Activated naive CD8-positive, alpha-beta T cell treated with anti-CD3 and anti-CD28 coated beads, Interleukin-2, amount 10 ng/mL, durations not matched to agents 7 days and 5 days (primary cell): Measurements from ENCODE around the gene EDEM3. TPM values are rescaled to one million over a fixed set of nuclear protein-coding genes. Genes with fewer than 3 reads are reported as not detected.
A peak's percentile ranks its signal among the peaks of the same experiment; 100 is the strongest.

Experiments used
- ATAC-seq: fragments of 150-1000 bp; cut with Tn5 transposase; one replicate; pipeline ENCODE4 v1.10.0; 2021; ENCODE audit warnings: low read depth, moderate library complexity
- POLR2A ChIA-PET: fragments of 350-600 bp; sonication (Branson Sonifier 250); formaldehyde crosslinking; loops from one replicate; lab custom pipeline; 2021; ENCODE audit warnings: antibody characterized with exemption; lab: Charles Lee
- DNase-seq: peaks from one replicate; pipeline ENCODE4 v3.0.0; 2021
- H3K27ac Mint-ChIP-seq: one replicate; pipeline ENCODE4 v1.8.0; 2022; ENCODE audit warnings: mild to moderate bottlenecking, mixed read lengths
- H3K27me3 Mint-ChIP-seq: one replicate; pipeline ENCODE4 v1.8.0; 2022; ENCODE audit warnings: mild to moderate bottlenecking, moderate library complexity, mixed read lengths
- H3K36me3 Mint-ChIP-seq: one replicate; pipeline ENCODE4 v1.8.0; 2021; ENCODE audit warnings: mild to moderate bottlenecking, mixed read lengths
- H3K4me1 Mint-ChIP-seq: one replicate; pipeline ENCODE4 v1.8.0; 2021; ENCODE audit warnings: mixed read lengths
- H3K4me3 Mint-ChIP-seq: one replicate; pipeline ENCODE4 v1.8.0; 2022; ENCODE audit warnings: mild to moderate bottlenecking, moderate library complexity, mixed read lengths
- H3K9me3 Mint-ChIP-seq: one replicate; pipeline ENCODE4 v1.8.0; 2021; ENCODE audit warnings: mixed read lengths
- total RNA-seq, 2 experiments: library from RNA; stranded (reverse); gene quantifications; one replicate each; pipeline ENCODE4 v1.2.3, GENCODE V29; 2021

EDEM3 gene
- total RNA-seq, 2 experiments from 2014 or later = 18.8 to 29.9 TPM

- H3K36me3 Mint-ChIP-seq = peaks cover 12% of the 10 kb centered on the region
- ATAC-seq (peak; percentile 98), DNase-seq (no peak)
- POLR2A ChIA-PET = interaction anchor here (0.6 to 2.6 kb wide), 2 partner anchors 11 to 12 kb away, joined by 3 to 11 read pairs; partner anchors contain the start of gene EDEM3
- peaks cover 24% of the 10 kb centered on the region for H3K4me1 Mint-ChIP-seq
- no peaks in the 10 kb centered on the region for H3K9me3 Mint-ChIP-seq
- H3K27ac Mint-ChIP-seq = no peak overlapping the region
- H3K4me3 Mint-ChIP-seq = peak overlapping the region; percentile 62
- H3K27me3 Mint-ChIP-seq = no peaks in the 10 kb centered on the region
These were observed 11.4 kb downstream of the EDEM3 start for GRCh38 chr1:184743062-184743756.

- POLR2A ChIA-PET = no interaction called here
- Mint-ChIP-seq H3K27ac (no peak overlapping the region), H3K36me3 (peaks cover 11% of the 10 kb centered on the region), H3K4me3 (no peak overlapping the region), H3K9me3 (no peaks in the 10 kb centered on the region), H3K27me3 (no peaks in the 10 kb centered on the region), H3K4me1 (peaks cover 18% of the 10 kb centered on the region)
- no peak for DNase-seq
- ATAC-seq = no peak
These were observed 14.3 kb downstream of the EDEM3 start for GRCh38 chr1:184740344-184740743.

GRCh38 chr1:184739796-184740195 lies 14.9 kb downstream of the EDEM3 start:
- POLR2A ChIA-PET = no interaction called here
- ATAC-seq (no peak), DNase-seq (no peak)
- Mint-ChIP-seq H3K36me3 (peaks cover 10% of the 10 kb centered on the region), H3K9me3 (no peaks in the 10 kb centered on the region), H3K27ac (no peak overlapping the region), H3K4me1 (peaks cover 14% of the 10 kb centered on the region), H3K27me3 (no peaks in the 10 kb centered on the region), H3K4me3 (no peak overlapping the region)

- Mint-ChIP-seq H3K36me3 (peaks cover 10% of the 10 kb centered on the region), H3K27me3 (no peaks in the 10 kb centered on the region), H3K9me3 (no peaks in the 10 kb centered on the region), H3K27ac (no peak overlapping the region), H3K4me3 (no peak overlapping the region), H3K4me1 (peaks cover 10% of the 10 kb centered on the region)
- DNase-seq (no peak), ATAC-seq (no peak)
- POLR2A ChIA-PET = no interaction called here
These were observed 15.6 kb downstream of the EDEM3 start for GRCh38 chr1:184739070-184739469.

GRCh38 chr1:184734980-184735379 lies 19.7 kb downstream of the EDEM3 start:
- Mint-ChIP-seq H3K36me3 (peaks cover 18% of the 10 kb centered on the region), H3K9me3 (no peaks in the 10 kb centered on the region), H3K27ac (no peak overlapping the region), H3K27me3 (no peaks in the 10 kb centered on the region), H3K4me3 (no peak overlapping the region), H3K4me1 (no peaks in the 10 kb centered on the region)
- no peak for ATAC-seq
- POLR2A ChIA-PET = no interaction called here
- no peak for DNase-seq

GRCh38 chr1:184724843-184725242 lies 29.8 kb downstream of the EDEM3 start:
- Mint-ChIP-seq H3K4me1 (no peaks in the 10 kb centered on the region), H3K27me3 (no peaks in the 10 kb centered on the region), H3K27ac (no peak overlapping the region), H3K4me3 (no peak overlapping the region), H3K36me3 (peaks cover 17% of the 10 kb centered on the region), H3K9me3 (no peaks in the 10 kb centered on the region)
- DNase-seq (no peak), ATAC-seq (no peak)
- POLR2A ChIA-PET = no interaction called here

GRCh38 chr1:184716158-184716557 lies 38.5 kb downstream of the EDEM3 start:
- Mint-ChIP-seq H3K9me3 (no peaks in the 10 kb centered on the region), H3K27ac (no peak overlapping the region), H3K4me3 (no peak overlapping the region), H3K36me3 (peaks cover 19% of the 10 kb centered on the region), H3K4me1 (no peaks in the 10 kb centered on the region), H3K27me3 (no peaks in the 10 kb centered on the region)
- DNase-seq = no peak
- no peak for ATAC-seq
- POLR2A ChIA-PET = no interaction called here

GRCh38 chr1:184709418-184709817 lies 45.2 kb downstream of the EDEM3 start:
- POLR2A ChIA-PET = no interaction called here
- peaks cover 19% of the 10 kb centered on the region for H3K36me3 Mint-ChIP-seq
- H3K4me3 Mint-ChIP-seq = no peak overlapping the region
- H3K9me3 Mint-ChIP-seq = no peaks in the 10 kb centered on the region
- ATAC-seq (no peak), DNase-seq (no peak)
- no peaks in the 10 kb centered on the region for H3K4me1 Mint-ChIP-seq
- H3K27me3 Mint-ChIP-seq = no peaks in the 10 kb centered on the region
- H3K27ac Mint-ChIP-seq = no peak overlapping the region

GRCh38 chr1:184708084-184708676 lies 46.5 kb downstream of the EDEM3 start:
- no peak for ATAC-seq
- Mint-ChIP-seq H3K27me3 (no peaks in the 10 kb centered on the region), H3K36me3 (peaks cover 23% of the 10 kb centered on the region), H3K4me3 (no peak overlapping the region), H3K9me3 (no peaks in the 10 kb centered on the region), H3K4me1 (peaks cover 3% of the 10 kb centered on the region), H3K27ac (no peak overlapping the region)
- POLR2A ChIA-PET = no interaction called here
- no peak for DNase-seq

GRCh38 chr1:184705271-184705670 lies 49.4 kb downstream of the EDEM3 start:
- Mint-ChIP-seq H3K27me3 (no peaks in the 10 kb centered on the region), H3K9me3 (no peaks in the 10 kb centered on the region), H3K4me1 (peaks cover 3% of the 10 kb centered on the region), H3K27ac (no peak overlapping the region), H3K4me3 (no peak overlapping the region), H3K36me3 (peaks cover 30% of the 10 kb centered on the region)
- POLR2A ChIA-PET = no interaction called here
- DNase-seq = no peak
- no peak for ATAC-seq

- H3K36me3 Mint-ChIP-seq = peaks cover 23% of the 10 kb centered on the region
- POLR2A ChIA-PET = no interaction called here
- H3K4me1 Mint-ChIP-seq = peaks cover 3% of the 10 kb centered on the region
- H3K9me3 Mint-ChIP-seq = no peaks in the 10 kb centered on the region
- ATAC-seq (no peak), DNase-seq (no peak)
- H3K4me3 Mint-ChIP-seq = no peak overlapping the region
- no peaks in the 10 kb centered on the region for H3K27me3 Mint-ChIP-seq
- no peak overlapping the region for H3K27ac Mint-ChIP-seq
These were observed 52.8 kb downstream of the EDEM3 start for GRCh38 chr1:184701816-184702215.

GRCh38 chr1:184698969-184699368 lies 55.7 kb downstream of the EDEM3 start:
- no peak for ATAC-seq
- peaks cover 31% of the 10 kb centered on the region for H3K36me3 Mint-ChIP-seq
- peaks cover 4% of the 10 kb centered on the region for H3K4me1 Mint-ChIP-seq
- no peak overlapping the region for H3K4me3 Mint-ChIP-seq
- POLR2A ChIA-PET = no interaction called here
- H3K27me3 Mint-ChIP-seq = no peaks in the 10 kb centered on the region
- H3K9me3 Mint-ChIP-seq = no peaks in the 10 kb centered on the region
- H3K27ac Mint-ChIP-seq = no peak overlapping the region
- no peak for DNase-seq

GRCh38 chr1:184698016-184698415 lies 56.6 kb downstream of the EDEM3 start:
- DNase-seq (no peak), ATAC-seq (no peak)
- H3K4me3 Mint-ChIP-seq = no peak overlapping the region
- H3K9me3 Mint-ChIP-seq = no peaks in the 10 kb centered on the region
- POLR2A ChIA-PET = no interaction called here
- no peak overlapping the region for H3K27ac Mint-ChIP-seq
- H3K4me1 Mint-ChIP-seq = peaks cover 1% of the 10 kb centered on the region
- peaks cover 30% of the 10 kb centered on the region for H3K36me3 Mint-ChIP-seq
- no peaks in the 10 kb centered on the region for H3K27me3 Mint-ChIP-seq

GRCh38 chr1:184696403-184696802 lies 58.3 kb downstream of the EDEM3 start:
- H3K36me3 Mint-ChIP-seq = peaks cover 23% of the 10 kb centered on the region
- POLR2A ChIA-PET = no interaction called here
- H3K27ac Mint-ChIP-seq = no peak overlapping the region
- H3K9me3 Mint-ChIP-seq = no peaks in the 10 kb centered on the region
- ATAC-seq = no peak
- peaks cover 1% of the 10 kb centered on the region for H3K4me1 Mint-ChIP-seq
- no peaks in the 10 kb centered on the region for H3K27me3 Mint-ChIP-seq
- DNase-seq = no peak
- H3K4me3 Mint-ChIP-seq = no peak overlapping the region
